Spleen (tissue), 11 donors: ENCODE results near the gene HDAC4. TPM values are rescaled to one million over a fixed set of nuclear protein-coding genes. Genes with fewer than 3 reads are reported as not detected.
A peak's percentile ranks its signal among the peaks of the same experiment; 100 is the strongest.

Source experiments
- DNase-seq: peaks from one replicate; pipeline ENCODE4 v3.0.0-alpha.2; 2020
- H3K27ac ChIP-seq, 8 donors: fragments of 200-600 bp; sonication (generic) in 7 of 8; 1 replicate in 4 of 8; 2 replicates in 4 of 8; pipeline versions ENCODE4 v1.5.0 to v1.8.0; 2016 to 2021; ENCODE audit warnings: inconsistent platforms in 4 of 8, mild to moderate bottlenecking in 4 of 8, moderate library complexity in 1 of 8
- H3K27me3 ChIP-seq, 7 donors: fragments of 200-600 bp; sonication (generic) in 6 of 7; replicated peaks in 1 of 7; 1 replicate in 4 of 7; 2 replicates in 3 of 7; pipeline versions ENCODE4 v1.5.0 to v1.8.0; 2016 to 2021; ENCODE audit warnings: inconsistent platforms in 3 of 7, mild to moderate bottlenecking in 1 of 7
- H3K36me3 ChIP-seq, 6 donors: fragments of 200-600 bp; sonication (generic) in 5 of 6; 1 replicate in 4 of 6; 2 replicates in 2 of 6; pipeline versions ENCODE4 v1.5.0 to v1.8.0; 2016 to 2021; ENCODE audit warnings: inconsistent platforms in 2 of 6
- H3K4me1 ChIP-seq, 6 donors: fragments of 200-600 bp; sonication (generic) in 5 of 6; 1 replicate in 3 of 6; 2 replicates in 3 of 6; pipeline versions ENCODE4 v1.5.0 to v1.8.0; 2016 to 2021; ENCODE audit warnings: inconsistent platforms in 3 of 6
- H3K4me3 ChIP-seq, 8 donors: fragments of 200-600 bp; sonication (generic) in 7 of 8; 1 replicate in 4 of 8; 2 replicates in 4 of 8; pipeline versions ENCODE4 v1.5.0 to v1.8.0; 2016 to 2021; ENCODE audit warnings: inconsistent platforms in 4 of 8, mild to moderate bottlenecking in 4 of 8, moderate library complexity in 2 of 8
- H3K9me3 ChIP-seq, 8 donors: fragments of 200-600 bp; sonication (generic) in 7 of 8; 1 replicate in 4 of 8; 2 replicates in 4 of 8; pipeline versions ENCODE4 v1.5.0 to v1.8.0; 2016 to 2021; ENCODE audit warnings: inconsistent platforms in 4 of 8
- POLR2A ChIP-seq, 3 donors: fragments of 450-650 bp; IDR thresholded peaks; one replicate each; pipeline ENCODE4 v1.5.1; 2017; ENCODE audit warnings: antibody characterized with exemption in 3 of 3, mild to moderate bottlenecking in 1 of 3
- POLR2AphosphoS5 ChIP-seq, 3 donors: sonication (generic); formaldehyde crosslinking; IDR thresholded peaks; one replicate each; pipeline ENCODE4 v1.5.1; 2017; ENCODE audit warnings: antibody characterized with exemption in 3 of 3
- WGBS, 5 donors: extraction: QIAGEN DNeasy Blood & Tissue Kit in 3 of 5; methylation state at CpG; one replicate each; pipeline versions ENCODE4 v1.1.5 to v1.1.7; 2013 to 2018; 5-methylcytosine and 5-hydroxymethylcytosine counted together
- intact Hi-C: fragments of 100-400 bp; cut with DNase I; formaldehyde crosslinking; loops from one replicate; pipeline ENCODE4 v1.15.0; 2023; ENCODE audit warnings: low total_unique reads
- polyA plus RNA-seq, 3 donors: library from polyadenylated mRNA; stranded (reverse); fragments of 200-250 nt; gene quantifications; one replicate each; pipeline ENCODE4 v1.2.1, GENCODE V29; 2013
- total RNA-seq, 7 donors: library from RNA; depleted of rRNA in 3 of 7; stranded (reverse); fragments of >200 nt in 3 of 7; fragmentation: NEBNext Ultra II Directional in 4 of 7; extraction: Animal tissue kit (Norgen Biotek cat#: 25700) in 4 of 7; gene quantifications; one replicate each; pipeline versions ENCODE4 v1.1.0 to v1.2.1, GENCODE V29; 2016 to 2021
- TF ChIP-seq, protein P1 (sequence below), 11 experiments: fragments of 200-600 bp in 7 of 11; fragments of 450-650 bp in 4 of 11; sonication (generic) in 4 of 11; IDR thresholded peaks in 8 of 11; conservative IDR thresholded peaks in 3 of 11; 1 replicate in 7 of 11; 2 replicates in 4 of 11; pipeline versions ENCODE4 v1.4.0 to v1.8.0; 2016 to 2021; ENCODE audit warnings: antibody characterized with exemption in 11 of 11, inconsistent platforms in 4 of 11, mild to moderate bottlenecking in 1 of 11
- donor health status: healthy with polysubstance abuse.
- donor health status: DM: no; HTN: no; CAD: no; lungs with moderate emphysema.
- donor health status: DM: no; HTN: no; CAD: no.
- donor health status: Bipolar disorder and iron deficiency.
- donor health status: healthy.
- donor health status: DM: no; HTN: no; CAD: no.
- donor health status: DM: yes; HTN: yes; CAD: no.

Gene HDAC4
- total and polyA plus RNA-seq, 10 donors: 3.2 to 122 (median 69.5) TPM

DNA sequence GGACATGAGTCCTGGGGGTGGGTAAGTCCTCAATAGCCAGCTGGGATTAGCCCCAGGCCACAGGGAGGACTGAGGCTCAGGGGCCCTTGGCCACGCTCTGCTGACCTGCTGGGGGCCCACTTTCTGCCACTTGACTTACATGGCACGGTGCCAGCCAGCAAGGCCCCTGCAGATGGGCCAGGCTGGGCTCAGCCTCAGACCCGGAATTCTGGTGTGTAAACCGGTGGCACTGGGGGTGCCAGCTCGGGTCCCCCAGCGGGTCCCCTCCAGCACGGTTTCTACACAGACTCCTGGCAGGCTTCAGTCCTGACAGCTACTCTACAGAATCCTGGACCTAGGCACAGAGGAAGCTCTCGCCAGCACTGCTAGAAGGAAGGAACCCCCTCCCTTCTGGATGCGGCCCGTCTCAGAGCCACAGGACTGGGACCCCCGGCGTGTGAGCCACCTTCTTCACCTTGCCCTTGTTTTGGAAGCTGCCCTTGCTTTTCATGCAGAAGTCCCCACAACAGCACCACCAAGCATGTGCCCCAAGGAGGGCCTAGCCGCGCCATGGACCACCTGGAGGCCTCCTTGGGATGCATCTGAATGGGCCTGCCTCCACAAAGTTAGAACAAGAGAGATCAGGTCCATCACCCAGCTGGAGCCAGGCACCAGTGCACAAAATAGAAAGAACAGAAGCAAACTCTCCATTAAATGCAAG, 8.0 kb downstream of the HDAC4 start:
- TF ChIP-seq POLR2A (IDR thresholded peaks at IDR 0.05): no peak
- TF ChIP-seq, protein P1, sequence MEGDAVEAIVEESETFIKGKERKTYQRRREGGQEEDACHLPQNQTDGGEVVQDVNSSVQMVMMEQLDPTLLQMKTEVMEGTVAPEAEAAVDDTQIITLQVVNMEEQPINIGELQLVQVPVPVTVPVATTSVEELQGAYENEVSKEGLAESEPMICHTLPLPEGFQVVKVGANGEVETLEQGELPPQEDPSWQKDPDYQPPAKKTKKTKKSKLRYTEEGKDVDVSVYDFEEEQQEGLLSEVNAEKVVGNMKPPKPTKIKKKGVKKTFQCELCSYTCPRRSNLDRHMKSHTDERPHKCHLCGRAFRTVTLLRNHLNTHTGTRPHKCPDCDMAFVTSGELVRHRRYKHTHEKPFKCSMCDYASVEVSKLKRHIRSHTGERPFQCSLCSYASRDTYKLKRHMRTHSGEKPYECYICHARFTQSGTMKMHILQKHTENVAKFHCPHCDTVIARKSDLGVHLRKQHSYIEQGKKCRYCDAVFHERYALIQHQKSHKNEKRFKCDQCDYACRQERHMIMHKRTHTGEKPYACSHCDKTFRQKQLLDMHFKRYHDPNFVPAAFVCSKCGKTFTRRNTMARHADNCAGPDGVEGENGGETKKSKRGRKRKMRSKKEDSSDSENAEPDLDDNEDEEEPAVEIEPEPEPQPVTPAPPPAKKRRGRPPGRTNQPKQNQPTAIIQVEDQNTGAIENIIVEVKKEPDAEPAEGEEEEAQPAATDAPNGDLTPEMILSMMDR (IDR thresholded peaks at IDR 0.05 in 8 of 11, conservative IDR thresholded peaks at IDR 0.05 in 3 of 11): no peak
- TF ChIP-seq POLR2AphosphoS5 (IDR thresholded peaks at IDR 0.05): no peak

DNA sequence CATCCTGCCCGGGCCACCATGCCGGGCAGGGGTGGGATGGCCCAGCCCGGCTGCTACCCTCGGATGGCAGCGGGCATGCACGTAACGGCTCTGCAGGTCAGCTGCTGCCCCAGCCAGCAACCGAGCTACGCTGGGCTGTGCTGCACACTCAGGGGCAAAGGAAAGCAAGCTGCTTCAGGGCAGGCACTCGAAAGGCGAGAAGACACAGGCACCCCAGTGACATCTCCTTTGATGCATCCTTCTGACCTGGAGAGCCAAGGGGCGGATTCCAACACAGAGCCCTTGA, 8.8 kb downstream of the HDAC4 start:
- Histone ChIP-seq H3K27me3 (no peaks in the 10 kb centered on the region), H3K4me1 (peaks cover 7 to 42% (median 15%) of the 10 kb centered on the region in 6 donors), H3K9me3 (no peaks in the 10 kb centered on the region), H3K36me3 (peaks cover 0 to 42% (median 5%) of the 10 kb centered on the region in 6 donors), H3K27ac (no peak overlapping the region), H3K4me3 (no peak overlapping the region)
- intact Hi-C loops: no loop called here
- 93 to 99% (median 96%) methylated on average over 6 to 12 of the region's 12 CpGs for WGBS, 5 donors
- TF ChIP-seq POLR2AphosphoS5 (IDR thresholded peaks at IDR 0.05) (no peak), POLR2A (IDR thresholded peaks at IDR 0.05) (no peak)
- TF ChIP-seq, protein P1 (IDR thresholded peaks at IDR 0.05 in 8 of 11, conservative IDR thresholded peaks at IDR 0.05 in 3 of 11): no peak
- peak; percentile 54 for DNase-seq

More for the DNA sequence above, 8.0 kb downstream of the HDAC4 start:
- Histone ChIP-seq H3K9me3 (no peaks in the 10 kb centered on the region), H3K4me1 (peaks cover 10 to 51% (median 22%) of the 10 kb centered on the region in 6 donors), H3K36me3 (peaks cover 0 to 34% (median 5%) of the 10 kb centered on the region in 6 donors), H3K4me3 (no peak overlapping the region), H3K27ac (no peak overlapping the region), H3K27me3 (no peaks in the 10 kb centered on the region)
- peak; percentile 58 for DNase-seq
- intact Hi-C loops: no loop called here
- WGBS, 5 donors: 87 to 92% (median 88%) methylated on average over 14 of the region's 14 CpGs

DNA sequence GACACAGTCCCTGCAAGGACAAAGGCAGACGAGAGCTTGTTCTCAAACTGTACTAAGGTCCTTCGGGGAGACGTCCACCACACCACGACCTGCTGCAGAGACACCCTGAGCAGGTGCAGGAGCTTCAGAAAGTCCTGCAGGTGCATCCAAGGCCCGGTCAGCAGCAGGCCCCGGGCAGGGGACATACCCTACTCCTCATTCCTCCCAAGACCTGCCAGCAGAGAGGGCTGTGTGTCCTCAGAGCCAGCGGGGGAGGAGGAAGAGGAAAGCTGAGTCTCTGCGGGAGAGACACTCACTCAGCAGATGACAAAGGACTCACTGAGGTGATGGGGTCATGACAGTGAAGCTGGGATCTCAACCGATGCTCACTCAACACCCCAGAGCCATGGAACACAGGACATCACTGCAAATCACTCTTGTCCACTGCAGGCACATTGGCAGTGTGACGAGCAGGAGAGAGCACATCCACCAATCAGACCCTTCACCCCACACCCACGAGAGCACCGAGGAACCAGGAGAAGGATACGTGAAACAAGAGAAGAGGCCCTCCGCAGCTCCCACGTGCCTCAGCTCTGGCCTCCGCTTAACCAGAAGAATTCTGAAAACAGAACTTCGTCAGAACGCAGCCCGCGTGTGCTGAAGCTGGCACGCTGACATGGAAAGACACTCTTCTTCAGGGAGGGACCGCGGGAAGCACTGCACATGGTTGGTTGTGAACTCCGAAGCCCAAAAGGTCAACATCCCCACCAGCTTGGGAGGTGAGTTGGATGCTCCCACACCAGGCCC, 9.3 kb downstream of the HDAC4 start:
- TF ChIP-seq POLR2AphosphoS5 (IDR thresholded peaks at IDR 0.05): no peak
- TF ChIP-seq, protein P1 (IDR thresholded peaks at IDR 0.05 in 8 of 11, conservative IDR thresholded peaks at IDR 0.05 in 3 of 11): no peak
- no peak for TF ChIP-seq POLR2A (IDR thresholded peaks at IDR 0.05)
- Histone ChIP-seq H3K27me3 (no peaks in the 10 kb centered on the region), H3K36me3 (peaks cover 0 to 48% (median 5%) of the 10 kb centered on the region in 6 donors), H3K9me3 (no peaks in the 10 kb centered on the region), H3K27ac (no peak overlapping the region), H3K4me1 (peaks cover 6 to 38% (median 14%) of the 10 kb centered on the region in 6 donors), H3K4me3 (no peak overlapping the region)
- peak; percentile 55 for DNase-seq
- intact Hi-C loops: no loop called here
- 88 to 94% (median 91%) methylated on average over 21 to 24 of the region's 24 CpGs for WGBS, 5 donors
